GM12891 (cell line): ENCODE results near the gene ENTHD1.
A peak's percentile ranks its signal among the peaks of the same experiment; 100 is the strongest.

Source experiments
- DNase-seq: peaks from one replicate; pipeline ENCODE4 v3.0.0; 2011; ENCODE audit warnings: low spot score; ENCODE audit not compliant: insufficient read length
- FAIRE-seq: peaks from 2 replicates; lab custom pipeline; 2011; peaks lifted over from hg19 to GRCh38; lab: Jason Lieb, UNC
- PAX5 ChIP-seq: IDR thresholded peaks from 2 replicates; pipeline ENCODE4 v1.6.1; 2011; ENCODE audit warnings: low read length, moderate library complexity, mild to moderate bottlenecking; ENCODE audit not compliant: insufficient read depth, severe bottlenecking
- POLR2A ChIP-seq: IDR thresholded peaks from 2 replicates; pipeline ENCODE4 v1.6.1; 2011; ENCODE audit warnings: low read depth, low read length, control low read depth
- POLR2AphosphoS5 ChIP-seq: IDR thresholded peaks from 2 replicates; pipeline ENCODE4 v1.6.1; 2011; ENCODE audit warnings: low read depth, low read length, control low read depth
- POU2F2 ChIP-seq: IDR thresholded peaks from 2 replicates; pipeline ENCODE4 v1.6.1; 2011; ENCODE audit warnings: low read depth, mild to moderate bottlenecking, control low read depth, low read length, moderate library complexity
- SPI1 ChIP-seq: IDR thresholded peaks from 2 replicates; pipeline ENCODE4 v1.6.1; 2011; ENCODE audit warnings: low read depth, low read length, control low read depth
- TAF1 ChIP-seq: IDR thresholded peaks from 2 replicates; pipeline ENCODE4 v1.6.1; 2011; ENCODE audit warnings: low read depth, low read length, control low read depth

ENTHD1 gene

GRCh38 chr22:39936523-39937145 is 43.1 kb upstream of the ENTHD1 start:
- DNase-seq (no peak), FAIRE-seq (peak; percentile 91)
- no peak for TF ChIP-seq TAF1
- peak; percentile 60 for TF ChIP-seq SPI1

GRCh38 chr22:39935612-39936011 is 42.1 kb upstream of the ENTHD1 start:
- no peak for FAIRE-seq
- no peak for TF ChIP-seq POLR2AphosphoS5
- no peak for TF ChIP-seq POU2F2
- no peak for TF ChIP-seq SPI1
- no peak for TF ChIP-seq PAX5
- DNase-seq = no peak

- FAIRE-seq (no peak), DNase-seq (no peak)
- no peak for TF ChIP-seq POLR2AphosphoS5
- no peak for TF ChIP-seq POLR2A
- TF ChIP-seq PAX5 = no peak
- TF ChIP-seq TAF1 = no peak
- TF ChIP-seq POU2F2 = no peak
- no peak for TF ChIP-seq SPI1
Observed at GRCh38 chr22:39935116-39935515, 41.6 kb upstream of the ENTHD1 start.

GRCh38 chr22:39933741-39934140 is 40.2 kb upstream of the ENTHD1 start:
- peak; percentile 76 for FAIRE-seq
- DNase-seq = no peak
- TF ChIP-seq POU2F2 = no peak
- no peak for TF ChIP-seq POLR2AphosphoS5
- no peak for TF ChIP-seq PAX5
- TF ChIP-seq SPI1 = no peak
- no peak for TF ChIP-seq POLR2A
- no peak for TF ChIP-seq TAF1

- FAIRE-seq (peak; percentile 90), DNase-seq (no peak)
- TF ChIP-seq SPI1 = no peak
- TF ChIP-seq TAF1 = no peak
- TF ChIP-seq POLR2A = no peak
- no peak for TF ChIP-seq POU2F2
- no peak for TF ChIP-seq POLR2AphosphoS5
- TF ChIP-seq PAX5 = no peak
Observed at GRCh38 chr22:39932918-39933649, 39.5 kb upstream of the ENTHD1 start.

- DNase-seq = no peak
Observed at GRCh38 chr22:39932166-39932565, 38.6 kb upstream of the ENTHD1 start.

GRCh38 chr22:39931251-39931650 is 37.7 kb upstream of the ENTHD1 start:
- FAIRE-seq (peak; percentile 74), DNase-seq (no peak)
- TF ChIP-seq POU2F2 (no peak), POLR2AphosphoS5 (no peak), TAF1 (no peak), POLR2A (no peak), SPI1 (no peak), PAX5 (no peak)

More at GRCh38 chr22:39932166-39932565, 38.6 kb upstream of the ENTHD1 start:
- no peak for TF ChIP-seq POLR2A
- TF ChIP-seq TAF1 = no peak
- TF ChIP-seq POU2F2 = no peak
- no peak for TF ChIP-seq SPI1
- no peak for TF ChIP-seq POLR2AphosphoS5
- TF ChIP-seq PAX5 = no peak
- FAIRE-seq = no peak

GRCh38 chr22:39928536-39929520 is 35.3 kb upstream of the ENTHD1 start:
- peak; percentile 50 for FAIRE-seq
- no peak for DNase-seq
- TF ChIP-seq PAX5 = no peak
- TF ChIP-seq POU2F2 = no peak
- TF ChIP-seq TAF1 = no peak
- TF ChIP-seq POLR2AphosphoS5 = no peak
- no peak for TF ChIP-seq POLR2A
- no peak for TF ChIP-seq SPI1

- DNase-seq (no peak), FAIRE-seq (no peak)
- TF ChIP-seq POU2F2 = no peak
- TF ChIP-seq POLR2AphosphoS5 = no peak
- no peak for TF ChIP-seq TAF1
- no peak for TF ChIP-seq POLR2A
- no peak for TF ChIP-seq SPI1
- TF ChIP-seq PAX5 = no peak
Observed at GRCh38 chr22:39927544-39927943, 34.0 kb upstream of the ENTHD1 start.
